ENCODE measurements around the gene KIF16B.
"Not testable (repeated sequence)": the region's sequence is repeated elsewhere in the genome, so short reads cannot be mapped to it uniquely, and the experiment has no call there.

KIF16B gene, protein sequence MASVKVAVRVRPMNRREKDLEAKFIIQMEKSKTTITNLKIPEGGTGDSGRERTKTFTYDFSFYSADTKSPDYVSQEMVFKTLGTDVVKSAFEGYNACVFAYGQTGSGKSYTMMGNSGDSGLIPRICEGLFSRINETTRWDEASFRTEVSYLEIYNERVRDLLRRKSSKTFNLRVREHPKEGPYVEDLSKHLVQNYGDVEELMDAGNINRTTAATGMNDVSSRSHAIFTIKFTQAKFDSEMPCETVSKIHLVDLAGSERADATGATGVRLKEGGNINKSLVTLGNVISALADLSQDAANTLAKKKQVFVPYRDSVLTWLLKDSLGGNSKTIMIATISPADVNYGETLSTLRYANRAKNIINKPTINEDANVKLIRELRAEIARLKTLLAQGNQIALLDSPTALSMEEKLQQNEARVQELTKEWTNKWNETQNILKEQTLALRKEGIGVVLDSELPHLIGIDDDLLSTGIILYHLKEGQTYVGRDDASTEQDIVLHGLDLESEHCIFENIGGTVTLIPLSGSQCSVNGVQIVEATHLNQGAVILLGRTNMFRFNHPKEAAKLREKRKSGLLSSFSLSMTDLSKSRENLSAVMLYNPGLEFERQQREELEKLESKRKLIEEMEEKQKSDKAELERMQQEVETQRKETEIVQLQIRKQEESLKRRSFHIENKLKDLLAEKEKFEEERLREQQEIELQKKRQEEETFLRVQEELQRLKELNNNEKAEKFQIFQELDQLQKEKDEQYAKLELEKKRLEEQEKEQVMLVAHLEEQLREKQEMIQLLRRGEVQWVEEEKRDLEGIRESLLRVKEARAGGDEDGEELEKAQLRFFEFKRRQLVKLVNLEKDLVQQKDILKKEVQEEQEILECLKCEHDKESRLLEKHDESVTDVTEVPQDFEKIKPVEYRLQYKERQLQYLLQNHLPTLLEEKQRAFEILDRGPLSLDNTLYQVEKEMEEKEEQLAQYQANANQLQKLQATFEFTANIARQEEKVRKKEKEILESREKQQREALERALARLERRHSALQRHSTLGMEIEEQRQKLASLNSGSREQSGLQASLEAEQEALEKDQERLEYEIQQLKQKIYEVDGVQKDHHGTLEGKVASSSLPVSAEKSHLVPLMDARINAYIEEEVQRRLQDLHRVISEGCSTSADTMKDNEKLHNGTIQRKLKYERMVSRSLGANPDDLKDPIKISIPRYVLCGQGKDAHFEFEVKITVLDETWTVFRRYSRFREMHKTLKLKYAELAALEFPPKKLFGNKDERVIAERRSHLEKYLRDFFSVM (N-terminal part only)

GRCh38 chr20:16573001-16573965 is at the start of gene KIF16B:
Gene KIF16B, minus strand, starts transcription at chr20:16573448. Its CDS starts 173 bp downstream, at chr20:16573275.
- DNase-seq (ENCODE audit: low spot score) = peak; percentile 78

DNA sequence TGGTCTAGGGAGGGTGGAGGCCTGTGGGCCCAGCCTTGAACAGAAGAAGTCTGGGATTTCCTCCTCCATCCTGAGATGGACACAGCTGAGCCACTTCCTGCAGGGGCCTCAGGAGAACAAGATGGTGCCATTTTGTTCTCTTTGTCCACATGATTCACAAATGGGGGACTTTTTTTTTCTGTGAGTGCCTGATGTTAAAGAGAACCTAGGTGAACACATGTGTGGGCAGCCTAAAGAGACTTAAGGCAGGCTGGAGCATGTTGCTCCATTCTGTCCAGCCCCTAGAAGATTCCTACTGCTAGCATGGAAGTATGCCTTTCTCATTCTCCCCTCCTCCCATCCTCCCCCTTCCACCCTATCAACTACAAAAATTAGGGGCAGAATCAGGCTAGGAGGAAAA is 49.3 kb upstream of the KIF16B start:
- no peak for DNase-seq (ENCODE audit: low spot score)

- no peak for DNase-seq (ENCODE audit: low spot score)
These were observed 48.3 kb upstream of the KIF16B start for GRCh38 chr20:16621435-16622141.

GRCh38 chr20:16620961-16621360 is 47.7 kb upstream of the KIF16B start:
- no peak for DNase-seq (ENCODE audit: low spot score)

DNA sequence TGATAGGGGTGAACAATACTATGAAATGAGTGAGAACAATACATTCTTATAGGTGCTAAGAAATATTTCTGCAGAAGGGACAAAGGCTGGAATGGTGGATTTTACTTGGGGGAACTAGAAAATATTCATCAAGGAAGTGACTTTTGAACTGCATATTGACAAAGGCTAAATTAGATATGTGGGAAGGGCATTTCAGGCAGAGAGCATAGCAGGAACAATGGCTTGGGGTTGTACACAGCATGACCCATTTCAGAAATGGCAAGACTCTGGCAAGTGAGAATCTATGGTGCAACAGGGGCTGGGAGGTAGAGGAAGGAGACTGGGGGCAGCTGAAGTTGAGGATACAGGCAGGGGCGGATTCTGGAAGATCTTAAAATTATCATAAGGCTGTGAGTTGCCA is 46.7 kb upstream of the KIF16B start:
- DNase-seq (ENCODE audit: low spot score) = no peak

GRCh38 chr20:16617056-16617455 is 43.8 kb upstream of the KIF16B start:
- DNase-seq (ENCODE audit: low spot score) = no peak

DNA sequence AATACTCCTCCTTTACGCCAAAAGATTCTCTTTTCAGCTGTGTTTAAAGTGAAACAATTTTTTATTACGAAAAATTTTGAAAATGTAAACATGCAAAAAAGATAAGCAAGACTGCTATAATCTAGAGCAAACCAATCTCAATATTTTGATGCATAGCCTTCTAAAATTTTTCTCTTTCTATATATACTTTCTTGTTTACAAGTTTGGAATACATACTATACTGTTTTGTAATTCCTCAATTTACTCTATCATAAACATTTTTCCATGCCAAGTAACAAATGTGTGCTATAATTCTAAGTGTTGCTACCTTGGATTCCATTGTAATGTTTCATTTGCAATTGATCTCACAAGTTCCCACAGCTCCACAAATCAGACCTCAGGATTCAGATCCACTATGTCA is 43.1 kb upstream of the KIF16B start:
- DNase-seq (ENCODE audit: low spot score) = no peak

DNA sequence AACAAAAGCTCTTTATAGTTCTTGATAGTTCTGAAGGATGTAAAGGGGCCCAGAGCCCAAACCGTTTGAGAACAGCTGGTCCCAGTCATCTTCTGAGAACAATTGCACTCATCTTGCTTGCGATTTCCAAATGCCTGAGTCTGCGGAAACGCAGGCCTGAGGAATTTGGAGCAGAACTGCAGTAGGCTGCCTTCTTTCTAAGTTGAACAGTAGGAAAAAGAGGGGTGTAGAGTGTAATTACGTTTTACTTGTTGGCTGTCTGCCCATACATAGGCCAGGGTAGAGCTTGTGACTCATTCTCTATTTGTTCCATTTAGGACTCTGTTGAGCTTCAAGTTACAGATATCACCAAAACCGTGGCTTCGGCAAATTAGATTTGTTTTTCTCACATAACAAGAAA is 42.0 kb upstream of the KIF16B start:
- no peak for DNase-seq (ENCODE audit: low spot score)

- DNase-seq (ENCODE audit: low spot score) = no peak
These were observed 40.7 kb upstream of the KIF16B start for GRCh38 chr20:16613954-16614353.

- DNase-seq (ENCODE audit: low spot score) = no peak
These were observed 39.5 kb upstream of the KIF16B start for GRCh38 chr20:16612706-16613105.

GRCh38 chr20:16611817-16612216 is 38.6 kb upstream of the KIF16B start:
- DNase-seq (ENCODE audit: low spot score) = no peak

DNA sequence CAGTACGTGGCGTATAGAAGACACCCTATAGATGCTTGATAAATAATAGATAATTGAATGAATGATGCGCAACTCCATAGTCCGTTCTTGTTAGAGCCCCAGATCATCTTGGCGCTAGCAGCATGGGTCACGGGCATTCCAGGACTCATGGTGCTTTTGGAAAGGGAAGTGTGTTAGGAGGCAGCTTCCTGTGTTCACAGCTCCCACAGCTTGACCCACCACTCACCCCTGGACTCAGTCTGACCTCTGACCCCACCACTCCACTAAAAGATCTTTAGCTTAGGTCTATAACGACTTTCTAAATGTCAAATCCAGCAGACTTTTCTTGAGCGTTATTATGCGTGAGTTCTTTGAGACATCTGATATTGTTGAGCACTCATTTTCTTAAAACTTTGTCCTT is 35.8 kb upstream of the KIF16B start:
- DNase-seq (ENCODE audit: low spot score) = no peak

DNA sequence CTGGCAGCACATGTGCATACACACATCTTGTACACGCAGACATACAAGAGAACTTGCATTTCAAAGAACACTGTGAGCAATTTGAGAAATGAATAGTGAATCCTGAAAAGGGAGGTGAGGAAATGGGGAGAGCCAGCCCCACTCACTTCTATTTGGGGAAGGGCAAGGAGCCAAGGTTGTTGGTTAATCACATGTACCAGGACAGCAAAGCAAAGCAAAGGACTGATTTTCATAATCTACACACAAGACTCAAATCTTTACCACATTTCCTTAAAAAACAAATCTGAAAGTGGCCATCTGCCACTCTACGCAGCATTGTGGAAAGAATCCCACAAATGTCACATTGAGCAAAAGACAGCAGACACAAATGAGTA is 35.0 kb upstream of the KIF16B start:
- DNase-seq (ENCODE audit: low spot score) = no peak

- DNase-seq (ENCODE audit: low spot score) = no peak
These were observed 34.4 kb upstream of the KIF16B start for GRCh38 chr20:16607364-16608276.

- DNase-seq (ENCODE audit: low spot score) = no peak
These were observed 33.3 kb upstream of the KIF16B start for GRCh38 chr20:16606468-16607070.

- no peak for DNase-seq (ENCODE audit: low spot score)
These were observed 27.8 kb upstream of the KIF16B start for GRCh38 chr20:16601047-16601446.

DNA sequence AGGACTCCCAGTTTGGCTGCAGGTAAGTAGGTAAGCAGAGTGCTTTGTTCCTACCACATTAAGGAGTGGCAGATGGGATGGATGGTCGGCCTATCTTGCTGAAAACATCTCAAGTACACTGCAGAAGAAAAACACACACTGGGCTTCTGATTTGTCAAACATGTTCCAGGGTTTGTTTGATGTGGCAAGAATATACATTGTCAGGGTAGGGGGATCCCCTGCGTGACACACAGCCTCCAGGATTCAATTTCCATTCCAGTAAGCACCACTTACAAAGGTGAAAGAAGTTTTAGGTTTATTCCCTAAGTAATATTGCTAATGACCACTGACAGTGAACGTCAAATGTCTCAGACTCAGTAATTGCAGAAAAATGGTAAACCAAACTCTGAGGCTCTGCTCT is 26.0 kb upstream of the KIF16B start:
- no peak for DNase-seq (ENCODE audit: low spot score)

- no peak for DNase-seq (ENCODE audit: low spot score)
These were observed 23.7 kb upstream of the KIF16B start for GRCh38 chr20:16596991-16597390.

DNA sequence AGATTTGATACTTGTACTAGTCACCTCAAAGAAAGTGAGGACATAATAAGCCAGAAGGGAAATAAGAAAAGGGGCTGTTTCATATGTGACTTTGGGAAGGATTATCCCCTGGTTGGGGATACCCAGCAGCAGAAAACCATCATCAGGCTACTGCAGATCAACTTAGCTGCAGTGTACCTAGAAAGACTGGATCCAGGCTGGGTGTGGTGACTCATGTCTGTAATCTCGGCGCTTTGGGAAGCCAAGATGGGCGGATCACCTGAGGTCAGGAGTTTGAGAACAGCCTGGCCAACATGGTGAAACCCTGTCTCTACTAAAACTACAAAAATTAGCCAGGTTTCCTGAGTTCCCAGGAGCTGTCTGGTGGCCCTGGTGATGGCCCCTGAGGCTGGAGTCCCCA is 23.2 kb upstream of the KIF16B start:
- DNase-seq (ENCODE audit: low spot score) = not testable (repeated sequence)

Measured in NAMALWA (cell line).